Embryonic facial prominence (tissue), 1 donor: ENCODE measurements around the gene ZNF618.
"Not testable (repeated sequence)": the region's sequence is repeated elsewhere in the genome, so short reads cannot be mapped to it uniquely, and the experiment has no call there.

Source experiments
- DNase-seq: peaks from one replicate; pipeline ENCODE4 v3.0.0-alpha.2; 2016; ENCODE audit errors: extremely low spot score

The ZNF618 gene

GRCh38 chr9:114038724-114039313 is 162.7 kb downstream of the ZNF618 start:
- DNase-seq: no peak

- DNase-seq: no peak
Measured at GRCh38 chr9:114039484-114039883, 163.4 kb downstream of the ZNF618 start.

DNA sequence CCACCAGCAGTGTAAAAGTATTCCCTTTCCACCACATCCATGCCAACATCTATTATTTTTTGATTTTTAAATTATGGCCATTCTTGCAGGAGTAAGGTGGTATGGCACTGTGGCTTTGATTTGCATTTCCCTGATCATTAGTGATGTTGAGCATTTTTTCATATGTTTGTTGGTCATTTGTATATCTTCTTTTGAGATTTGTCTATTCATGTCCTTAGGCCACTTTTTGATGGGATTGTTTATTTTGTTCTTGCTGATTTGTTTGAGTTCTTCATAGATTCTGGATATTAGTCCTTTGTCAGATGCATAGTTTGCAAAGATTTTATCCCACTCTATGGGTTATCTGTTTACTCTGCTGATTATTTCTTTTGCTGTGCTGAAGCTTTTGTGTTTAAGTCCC is 167.6 kb downstream of the ZNF618 start:
- DNase-seq: not testable (repeated sequence)

DNA sequence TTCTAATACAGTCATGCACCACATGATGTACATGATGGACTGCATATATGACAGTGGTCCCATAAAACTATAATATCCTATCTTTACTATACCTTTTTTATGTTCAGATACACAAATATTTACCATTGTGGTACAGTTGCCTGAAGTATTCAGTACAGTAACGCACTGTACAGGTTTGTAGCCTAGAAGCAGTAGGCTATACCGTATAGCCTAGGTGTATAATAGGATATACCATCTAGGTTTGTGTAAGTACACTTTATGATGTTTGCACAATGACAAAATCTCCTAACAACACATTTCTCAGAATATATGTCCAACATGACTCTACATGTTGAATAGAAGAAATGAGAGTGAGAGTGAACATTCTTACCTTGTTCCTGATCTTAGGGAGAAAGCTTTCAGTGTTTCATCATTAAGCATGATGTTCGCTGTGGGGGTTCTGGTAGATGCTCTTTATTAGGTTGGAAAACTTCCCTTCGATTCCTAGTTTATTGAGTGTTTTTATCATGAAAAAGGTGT is 170.2 kb downstream of the ZNF618 start:
- DNase-seq: no peak

DNA sequence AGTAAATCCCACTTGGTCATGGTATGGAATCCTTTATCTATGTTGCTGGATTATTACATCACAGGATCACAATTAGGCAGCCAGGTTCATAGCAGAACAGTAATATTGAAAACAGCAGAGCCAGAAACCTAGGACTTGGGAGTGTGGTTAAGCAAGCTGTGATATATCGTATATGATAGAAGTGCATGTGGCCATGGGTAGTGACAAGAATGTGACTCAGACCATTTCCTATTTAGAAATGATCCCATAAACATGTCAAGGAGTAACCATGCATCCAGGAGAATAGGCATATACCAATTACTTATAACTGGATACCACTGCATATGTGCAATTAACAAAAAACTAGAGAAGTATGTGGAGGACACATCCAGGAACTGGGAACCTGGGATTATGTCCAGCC is 170.8 kb downstream of the ZNF618 start:
- DNase-seq: no peak

DNA sequence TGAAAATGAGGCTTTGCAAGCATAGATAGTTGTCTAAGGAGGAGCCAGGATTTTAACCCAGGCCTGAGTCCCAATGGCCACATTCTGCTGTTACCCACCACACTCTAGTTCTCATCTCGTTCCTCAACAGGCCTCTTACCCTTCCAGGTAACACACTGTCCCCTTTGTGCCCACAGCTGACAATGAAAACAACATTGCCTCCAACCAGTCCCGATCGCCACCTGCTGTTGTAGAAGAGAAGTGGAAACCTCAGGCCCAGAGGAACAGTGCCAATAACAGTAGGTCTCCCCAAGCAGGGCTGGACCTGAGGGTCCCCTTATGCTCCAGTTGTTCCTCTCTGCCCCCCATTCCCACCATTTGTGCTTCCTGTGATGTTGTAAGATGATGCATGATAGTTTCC is 171.6 kb downstream of the ZNF618 start:
- DNase-seq: no peak

DNA sequence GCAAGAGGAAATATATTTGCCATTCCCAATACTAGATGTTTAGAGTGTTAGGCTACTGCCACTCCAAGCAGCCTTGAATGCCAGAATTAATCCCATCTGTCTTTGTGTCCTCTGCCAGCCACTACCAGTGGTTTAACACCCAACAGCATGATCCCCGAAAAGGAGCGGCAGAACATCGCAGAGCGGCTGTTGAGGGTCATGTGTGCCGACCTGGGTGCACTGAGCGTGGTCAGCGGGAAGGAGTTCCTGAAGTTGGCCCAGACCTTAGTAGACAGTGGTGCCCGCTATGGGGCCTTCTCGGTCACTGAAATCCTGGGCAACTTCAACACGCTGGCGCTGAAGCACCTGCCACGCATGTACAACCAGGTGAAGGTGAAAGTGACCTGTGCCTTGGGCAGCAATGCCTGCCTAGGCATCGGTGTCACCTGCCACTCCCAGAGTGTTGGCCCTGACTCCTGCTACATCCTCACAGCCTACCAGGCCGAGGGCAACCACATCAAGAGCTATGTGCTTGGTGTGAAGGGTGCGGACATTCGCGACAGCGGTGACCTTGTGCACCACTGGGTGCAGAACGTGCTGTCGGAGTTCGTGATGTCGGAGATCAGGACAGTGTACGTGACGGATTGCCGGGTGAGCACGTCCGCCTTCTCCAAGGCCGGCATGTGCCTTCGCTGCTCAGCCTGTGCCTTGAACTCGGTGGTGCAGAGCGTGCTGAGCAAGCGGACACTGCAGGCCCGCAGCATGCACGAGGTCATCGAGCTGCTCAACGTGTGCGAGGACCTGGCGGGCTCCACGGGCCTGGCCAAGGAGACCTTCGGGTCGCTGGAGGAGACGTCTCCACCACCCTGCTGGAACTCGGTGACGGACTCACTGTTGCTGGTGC is 172.7 kb downstream of the ZNF618 start:
- no peak for DNase-seq

DNA sequence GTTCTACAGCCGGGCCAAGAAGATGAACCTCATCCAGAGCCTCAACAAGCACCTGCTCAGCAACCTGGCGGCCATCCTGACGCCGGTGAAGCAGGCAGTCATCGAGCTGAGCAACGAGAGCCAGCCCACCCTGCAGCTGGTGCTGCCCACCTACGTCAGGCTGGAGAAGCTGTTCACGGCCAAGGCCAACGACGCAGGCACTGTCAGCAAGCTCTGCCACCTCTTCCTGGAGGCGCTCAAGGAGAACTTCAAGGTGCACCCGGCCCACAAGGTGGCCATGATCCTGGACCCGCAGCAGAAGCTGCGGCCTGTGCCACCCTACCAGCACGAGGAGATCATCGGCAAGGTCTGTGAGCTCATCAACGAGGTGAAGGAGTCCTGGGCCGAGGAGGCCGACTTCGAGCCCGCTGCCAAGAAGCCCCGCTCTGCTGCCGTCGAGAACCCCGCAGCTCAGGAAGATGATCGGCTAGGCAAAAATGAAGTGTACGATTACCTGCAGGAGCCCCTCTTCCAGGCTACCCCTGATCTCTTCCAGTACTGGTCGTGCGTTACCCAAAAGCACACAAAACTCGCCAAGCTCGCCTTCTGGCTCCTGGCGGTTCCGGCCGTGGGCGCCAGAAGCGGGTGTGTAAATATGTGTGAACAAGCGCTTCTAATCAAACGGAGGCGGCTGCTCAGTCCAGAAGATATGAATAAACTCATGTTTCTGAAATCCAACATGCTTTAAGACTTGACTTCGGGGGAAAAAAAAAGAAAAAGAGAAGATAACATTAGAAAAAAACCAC is 173.5 kb downstream of the ZNF618 start:
- DNase-seq: no peak

- DNase-seq: no peak
Measured at GRCh38 chr9:114050226-114050568, 174.1 kb downstream of the ZNF618 start.

DNA sequence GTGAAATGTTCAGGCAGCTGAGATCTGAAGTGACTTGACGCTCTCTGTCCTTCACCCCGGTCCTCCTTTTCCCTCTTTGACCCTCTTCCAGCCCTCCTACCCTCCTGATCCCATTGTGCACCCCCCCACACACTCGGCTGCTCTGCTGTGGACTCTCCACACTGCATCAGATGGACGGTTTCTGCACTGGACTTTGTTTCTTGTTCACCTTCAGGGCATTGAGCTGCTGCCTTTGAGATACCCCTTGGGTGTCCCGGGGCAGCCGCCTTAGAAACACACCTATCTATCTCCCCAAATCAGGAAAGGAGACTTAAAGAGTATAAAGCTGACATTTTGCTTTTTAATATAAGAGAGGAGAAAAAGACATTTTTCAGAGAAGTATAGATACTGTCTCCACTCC is 174.5 kb downstream of the ZNF618 start:
- DNase-seq: no peak

DNA sequence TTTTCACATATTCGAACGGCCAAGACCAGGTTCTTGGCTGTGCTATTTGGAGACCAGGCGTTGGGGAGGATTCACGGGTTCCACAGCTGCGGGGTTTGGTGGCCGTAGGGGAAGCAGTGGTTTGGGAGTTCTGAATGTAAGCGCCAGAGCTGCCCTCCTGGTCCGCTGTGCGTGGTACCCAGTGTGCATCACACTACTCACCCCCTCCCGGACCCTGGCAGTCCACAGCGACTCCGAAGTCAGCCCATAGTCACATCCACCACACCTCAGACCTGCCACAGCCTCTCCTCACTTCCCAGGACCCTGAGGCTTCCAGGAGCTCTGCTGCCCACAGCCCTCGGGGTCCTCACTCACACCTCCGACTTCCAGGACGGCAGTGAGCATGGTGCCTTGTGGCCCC is 175.2 kb downstream of the ZNF618 start:
- no peak for DNase-seq

DNA sequence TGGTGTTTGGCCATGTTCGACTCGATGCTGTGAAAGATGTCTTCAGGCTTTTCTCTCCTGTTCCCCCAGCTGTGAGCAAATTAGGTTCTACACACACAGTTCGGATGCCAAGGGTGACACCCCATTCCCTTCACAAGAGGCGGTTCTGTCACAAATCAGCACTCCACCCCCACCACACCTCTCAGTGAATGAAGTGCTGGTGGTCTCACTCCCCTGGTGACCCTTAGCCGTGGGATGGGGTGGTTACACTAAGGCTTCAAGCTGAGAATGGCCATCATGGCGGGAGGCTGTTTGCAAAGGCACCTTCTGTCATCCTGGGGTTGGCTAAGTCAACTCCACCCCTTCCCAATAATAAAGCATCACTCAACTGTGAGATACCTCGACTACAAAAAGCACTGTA is 175.6 kb downstream of the ZNF618 start:
- DNase-seq: no peak

- DNase-seq: no peak
Measured at GRCh38 chr9:114053246-114054005, 177.3 kb downstream of the ZNF618 start.

- no peak for DNase-seq
Measured at GRCh38 chr9:114054191-114054690, 178.1 kb downstream of the ZNF618 start.

- DNase-seq: no peak
Measured at GRCh38 chr9:114055061-114055460, 179.0 kb downstream of the ZNF618 start.

DNA sequence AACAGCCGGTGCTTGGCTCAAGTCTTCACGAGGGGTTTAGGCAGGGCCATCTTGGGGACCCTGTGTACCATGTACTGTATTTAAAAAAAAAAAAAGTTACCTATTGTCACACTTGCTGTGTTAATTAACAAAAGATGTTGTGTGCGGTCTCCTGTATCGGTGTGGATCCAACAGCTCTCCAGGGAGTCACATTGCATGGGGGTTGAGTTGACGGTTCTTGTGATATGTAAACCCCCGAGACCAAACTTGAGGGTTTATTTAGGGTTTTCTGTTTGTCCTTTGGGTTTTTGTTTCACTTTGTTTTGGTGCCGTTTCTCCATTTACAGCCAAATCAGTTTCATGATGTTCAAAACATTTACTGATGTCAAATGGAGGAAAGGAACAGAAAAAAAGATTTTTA is 179.8 kb downstream of the ZNF618 start:
- no peak for DNase-seq

DNA sequence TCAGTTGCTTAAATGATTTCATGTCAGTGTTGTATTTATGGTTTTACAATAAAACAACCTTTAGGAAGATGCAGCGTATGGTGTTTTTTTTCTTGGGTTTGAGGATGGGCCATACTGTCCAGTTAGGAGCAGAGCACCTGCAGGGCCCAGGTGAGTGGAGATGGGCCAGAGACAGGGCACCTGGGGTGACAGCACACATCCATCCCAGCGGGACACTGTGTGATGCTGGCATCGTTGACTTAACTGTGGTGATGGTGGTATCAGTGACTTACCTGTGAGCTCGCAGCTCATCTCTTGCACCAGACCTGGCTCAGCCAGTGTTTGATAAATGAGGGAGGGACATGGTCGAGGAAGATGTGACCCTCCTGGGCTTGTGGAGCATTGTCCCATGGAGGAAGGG is 180.4 kb downstream of the ZNF618 start:
- no peak for DNase-seq

GRCh38 chr9:114057161-114057885 is 181.2 kb downstream of the ZNF618 start:
- no peak for DNase-seq

DNA sequence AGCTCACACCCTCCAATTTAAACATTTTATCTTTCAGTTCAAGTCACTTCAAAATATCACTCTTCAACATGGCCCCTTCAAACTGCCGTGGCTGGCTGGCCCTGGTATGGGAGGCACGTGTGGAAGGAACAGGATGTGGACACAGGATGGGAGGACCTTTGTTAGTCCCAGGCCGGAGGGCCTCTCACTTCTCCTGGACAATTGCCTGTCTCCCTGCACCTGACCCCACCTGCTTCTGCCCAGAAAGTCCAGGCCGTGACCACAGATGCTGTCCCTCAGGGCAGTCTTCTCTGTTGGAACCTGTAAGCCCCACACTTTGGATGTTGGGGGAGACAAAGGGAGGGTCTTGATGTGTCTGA is 182.6 kb downstream of the ZNF618 start:
- no peak for DNase-seq

- no peak for DNase-seq
Measured at GRCh38 chr9:114059047-114059803, 183.1 kb downstream of the ZNF618 start.
